ENCODE data around the gene DOCK6. TPM values are rescaled to one million over a fixed set of nuclear protein-coding genes. Genes with fewer than 3 reads are reported as not detected.

The DOCK6 gene
- total and polyA plus RNA-seq, 2 of the 13 experiments (the other 11 are each of a cell fraction or from before 2014, with no cell fraction given), result 5.4 to 38.1 TPM

- TF ChIP-seq, protein P1, sequence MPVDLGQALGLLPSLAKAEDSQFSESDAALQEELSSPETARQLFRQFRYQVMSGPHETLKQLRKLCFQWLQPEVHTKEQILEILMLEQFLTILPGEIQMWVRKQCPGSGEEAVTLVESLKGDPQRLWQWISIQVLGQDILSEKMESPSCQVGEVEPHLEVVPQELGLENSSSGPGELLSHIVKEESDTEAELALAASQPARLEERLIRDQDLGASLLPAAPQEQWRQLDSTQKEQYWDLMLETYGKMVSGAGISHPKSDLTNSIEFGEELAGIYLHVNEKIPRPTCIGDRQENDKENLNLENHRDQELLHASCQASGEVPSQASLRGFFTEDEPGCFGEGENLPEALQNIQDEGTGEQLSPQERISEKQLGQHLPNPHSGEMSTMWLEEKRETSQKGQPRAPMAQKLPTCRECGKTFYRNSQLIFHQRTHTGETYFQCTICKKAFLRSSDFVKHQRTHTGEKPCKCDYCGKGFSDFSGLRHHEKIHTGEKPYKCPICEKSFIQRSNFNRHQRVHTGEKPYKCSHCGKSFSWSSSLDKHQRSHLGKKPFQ (CRISPR knock-in tag; IDR thresholded peaks at IDR 0.05; ENCODE audit: insufficient replicate concordance), result peak; percentile 87
- TF ChIP-seq ZBTB49 (CRISPR knock-in tag; IDR thresholded peaks at IDR 0.05; ENCODE audit: borderline replicate concordance) (peak; percentile 80; the same call in 1 of the 2 replicates), CAMTA2 (CRISPR knock-in tag; IDR thresholded peaks at IDR 0.05; ENCODE audit: borderline replicate concordance) (no peak), SMC3 (IDR thresholded peaks at IDR 0.05; ENCODE audit: low read length) (peak; percentile 46; the same call in 1 of the 2 replicates), TRIM22 (IDR thresholded peaks at IDR 0.05) (no peak), ARNT (IDR thresholded peaks at IDR 0.05) (no peak), PHF5A (CRISPR knock-in tag; IDR thresholded peaks at IDR 0.05; ENCODE audit: low read depth, unreplicated experiment) (peak; percentile 99), ZNF839 (CRISPR knock-in tag; IDR thresholded peaks at IDR 0.05; ENCODE audit: borderline replicate concordance) (no peak; the same call in 1 of the 2 replicates), ZNF281 (CRISPR knock-in tag; IDR thresholded peaks at IDR 0.05; ENCODE audit: borderline replicate concordance) (peak; percentile 92), ZNF709 (CRISPR knock-in tag; IDR thresholded peaks at IDR 0.05) (peak; percentile 29; the same call in 1 of the 2 replicates), ZNF879 (CRISPR knock-in tag; IDR thresholded peaks at IDR 0.05) (no peak), NR1H2 (CRISPR knock-in tag; IDR thresholded peaks at IDR 0.05; ENCODE audit: borderline replicate concordance, low read depth) (peak; percentile 7; the same call in 1 of the 2 replicates), ZNF264 (CRISPR knock-in tag; IDR thresholded peaks at IDR 0.05) (peak; percentile 37), MLLT10 (CRISPR knock-in tag; IDR thresholded peaks at IDR 0.05) (no peak), ZBTB20 (CRISPR knock-in tag; IDR thresholded peaks at IDR 0.05; ENCODE audit: borderline replicate concordance, low read depth) (no peak; the same call in 1 of the 2 replicates), SSRP1 (CRISPR knock-in tag; IDR thresholded peaks at IDR 0.05) (no peak)
- TF ChIP-seq, protein P2, sequence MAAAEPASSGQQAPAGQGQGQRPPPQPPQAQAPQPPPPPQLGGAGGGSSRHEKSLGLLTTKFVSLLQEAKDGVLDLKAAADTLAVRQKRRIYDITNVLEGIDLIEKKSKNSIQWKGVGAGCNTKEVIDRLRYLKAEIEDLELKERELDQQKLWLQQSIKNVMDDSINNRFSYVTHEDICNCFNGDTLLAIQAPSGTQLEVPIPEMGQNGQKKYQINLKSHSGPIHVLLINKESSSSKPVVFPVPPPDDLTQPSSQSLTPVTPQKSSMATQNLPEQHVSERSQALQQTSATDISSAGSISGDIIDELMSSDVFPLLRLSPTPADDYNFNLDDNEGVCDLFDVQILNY (CRISPR knock-in tag; conservative IDR thresholded peaks at IDR 0.05), result no peak
- TF ChIP-seq, protein P3, sequence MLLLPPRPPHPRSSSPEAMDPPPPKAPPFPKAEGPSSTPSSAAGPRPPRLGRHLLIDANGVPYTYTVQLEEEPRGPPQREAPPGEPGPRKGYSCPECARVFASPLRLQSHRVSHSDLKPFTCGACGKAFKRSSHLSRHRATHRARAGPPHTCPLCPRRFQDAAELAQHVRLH (CRISPR knock-in tag; IDR thresholded peaks at IDR 0.05; ENCODE audit: borderline replicate concordance, low read depth), result peak; percentile 60; the same call in 1 of the 2 replicates
- TF ChIP-seq, protein P4, sequence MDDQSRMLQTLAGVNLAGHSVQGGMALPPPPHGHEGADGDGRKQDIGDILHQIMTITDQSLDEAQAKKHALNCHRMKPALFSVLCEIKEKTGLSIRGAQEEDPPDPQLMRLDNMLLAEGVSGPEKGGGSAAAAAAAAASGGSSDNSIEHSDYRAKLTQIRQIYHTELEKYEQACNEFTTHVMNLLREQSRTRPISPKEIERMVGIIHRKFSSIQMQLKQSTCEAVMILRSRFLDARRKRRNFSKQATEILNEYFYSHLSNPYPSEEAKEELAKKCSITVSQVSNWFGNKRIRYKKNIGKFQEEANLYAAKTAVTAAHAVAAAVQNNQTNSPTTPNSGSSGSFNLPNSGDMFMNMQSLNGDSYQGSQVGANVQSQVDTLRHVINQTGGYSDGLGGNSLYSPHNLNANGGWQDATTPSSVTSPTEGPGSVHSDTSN (CRISPR knock-in tag; IDR thresholded peaks at IDR 0.05; ENCODE audit: borderline replicate concordance), result no peak
These were observed 22.8 kb downstream of the DOCK6 start, which contains the start of gene ANGPTL8 (continued) for GRCh38 chr19:11239377-11240000.

Measured in HepG2 (cell line).